HG03135 (cell line): Measurements from ENCODE around the gene HNRNPCL2.
"Not testable (repeated sequence)": the region's sequence is repeated elsewhere in the genome, so short reads cannot be mapped to it uniquely, and the experiment has no call there.

Source experiments
- ATAC-seq: cut with Tn5 transposase; IDR thresholded peaks from one replicate; pipeline ENCODE4 v1.9.1; 2021; ENCODE audit warnings: mild to moderate bottlenecking, moderate library complexity; ENCODE audit not compliant: unreplicated experiment

Gene HNRNPCL2

DNA sequence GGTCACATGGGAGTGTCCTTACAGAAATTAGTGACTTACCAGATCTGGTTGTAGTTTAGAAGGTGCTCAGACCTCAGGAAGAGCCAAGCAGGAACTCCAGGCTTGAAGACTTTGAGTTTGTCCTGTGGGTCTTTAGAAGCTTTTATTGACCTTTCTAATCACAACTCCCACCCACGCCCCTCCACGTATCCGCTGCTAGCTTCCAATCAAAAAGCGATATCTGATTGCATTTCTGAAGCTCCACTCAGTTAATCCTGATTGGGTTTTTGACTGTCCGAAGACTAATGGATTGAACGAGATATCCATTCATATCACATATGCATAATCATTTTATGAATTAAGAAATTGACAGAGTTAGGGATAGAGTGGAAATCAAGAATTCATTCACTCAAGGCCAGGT, at the start of gene HNRNPCL2:
HNRNPCL2 (minus strand) TSS at position 101 of the 400 bp plus-strand sequence. CDS start 454 bp downstream, outside the sequence.
- ATAC-seq = not testable (repeated sequence)

DNA sequence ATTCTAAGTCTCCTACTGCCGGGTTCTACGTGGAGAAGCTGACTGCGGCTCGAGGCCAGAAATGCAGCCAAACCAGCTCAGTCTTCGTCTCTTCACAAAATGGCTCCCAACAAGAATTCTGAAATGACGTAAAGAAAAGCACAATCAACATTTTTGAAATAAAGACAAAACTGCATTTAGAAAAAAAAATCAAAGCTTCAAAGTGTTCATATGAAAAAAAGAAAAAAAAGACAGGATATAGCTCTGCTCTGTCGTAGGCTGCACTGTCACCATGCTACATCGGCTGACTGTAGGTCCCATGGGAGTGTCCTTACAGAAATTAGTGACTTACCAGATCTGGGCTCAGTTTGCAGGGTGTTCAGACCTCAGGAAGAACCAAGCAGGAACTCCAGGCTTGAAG, 48.9 kb upstream of the HNRNPCL2 start, which contains the start of gene HNRNPCL4:
HNRNPCL4 (minus strand) TSS at position 101 of the 400 bp plus-strand sequence. CDS start 164 bp downstream, outside the sequence.
- not testable (repeated sequence) for ATAC-seq

DNA sequence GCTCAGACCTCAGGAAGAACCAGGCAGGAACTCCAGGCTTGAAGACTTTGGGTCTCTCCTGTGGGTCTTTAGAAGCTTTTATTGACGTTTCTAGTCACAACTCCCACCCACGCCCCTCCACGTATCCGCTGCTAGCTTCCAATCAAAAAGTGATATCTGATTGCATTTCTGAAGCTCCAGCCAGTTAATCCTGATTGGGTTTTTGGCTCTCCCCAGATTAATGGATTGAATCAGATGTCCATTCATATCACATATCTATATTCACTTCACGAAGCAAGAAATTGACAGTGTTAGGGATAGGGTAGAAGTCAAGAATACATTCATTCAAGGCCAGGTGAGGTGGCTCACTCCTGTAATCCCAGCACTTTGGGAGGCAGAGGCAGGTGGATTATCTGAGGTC, 39.3 kb upstream of the HNRNPCL2 start, which contains the start of gene PRAMEF26:
PRAMEF26 (minus strand) TSS at position 101 of the 400 bp plus-strand sequence. CDS start 2,914 bp downstream, outside the sequence.
- not testable (repeated sequence) for ATAC-seq

DNA sequence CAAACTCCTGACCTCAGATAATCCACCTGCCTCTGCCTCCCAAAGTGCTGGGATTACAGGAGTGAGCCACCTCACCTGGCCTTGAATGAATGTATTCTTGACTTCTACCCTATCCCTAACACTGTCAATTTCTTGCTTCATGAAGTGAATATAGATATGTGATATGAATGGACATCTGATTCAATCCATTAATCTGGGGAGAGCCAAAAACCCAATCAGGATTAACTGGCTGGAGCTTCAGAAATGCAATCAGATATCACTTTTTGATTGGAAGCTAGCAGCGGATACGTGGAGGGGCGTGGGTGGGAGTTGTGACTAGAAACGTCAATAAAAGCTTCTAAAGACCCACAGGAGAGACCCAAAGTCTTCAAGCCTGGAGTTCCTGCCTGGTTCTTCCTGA, 46.2 kb downstream of the HNRNPCL2 start, which contains the start of gene PRAMEF25:
PRAMEF25 (plus strand) TSS at position 301 of the 400 bp plus-strand sequence. CDS start 2,920 bp downstream, outside the sequence.
- not testable (repeated sequence) for ATAC-seq
